Measurements from ENCODE around the gene SHISAL2A.

The SHISAL2A gene

GRCh38 chr1:52623812-52624211, 9.2 kb upstream of the SHISAL2A start:
- Histone ChIP-seq H3K4me1 (ENCODE audit: insufficient read depth, low read length) (no peaks in the 10 kb centered on the region), H3K27me3 (ENCODE audit: insufficient read depth, low read length) (no peaks in the 10 kb centered on the region), H3K27ac (ENCODE audit: low read length) (no peak overlapping the region), H3K4me3 (ENCODE audit: low read length) (no peak overlapping the region), H3K36me3 (ENCODE audit: insufficient read depth, low read depth, low read length) (no peaks in the 10 kb centered on the region), H3K9ac (ENCODE audit: low read depth, low read length) (no peak overlapping the region), H3K9me3 (ENCODE audit: insufficient read depth, low read depth, low read length) (peaks cover 9% of the 10 kb centered on the region; the same call in 1 of the 2 replicates)

DNA sequence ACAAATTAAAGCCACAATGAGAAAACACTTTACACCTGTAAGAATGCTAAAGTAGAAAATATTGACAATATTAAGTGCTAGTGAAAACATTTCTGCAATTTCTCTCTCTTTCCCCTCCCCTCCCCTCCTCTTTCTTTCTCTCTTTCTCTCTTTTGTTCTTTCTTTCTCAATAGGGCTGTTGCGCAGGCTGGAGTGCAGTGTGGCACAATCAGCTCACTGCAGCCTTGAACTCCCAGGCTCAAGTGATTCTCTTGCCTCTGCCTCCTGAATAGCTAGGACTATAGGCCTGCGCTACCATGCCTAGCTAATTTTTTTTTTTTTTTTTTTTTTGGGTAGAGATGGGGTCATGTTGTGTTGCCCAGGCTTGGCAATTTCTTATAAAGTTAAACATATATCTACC, 5.9 kb upstream of the SHISAL2A start:
- no peak overlapping the region for H3K9ac ChIP-seq (ENCODE audit: low read depth, low read length)
- H3K4me1 ChIP-seq (ENCODE audit: insufficient read depth, low read length): no peaks in the 10 kb centered on the region
- peaks cover 4% of the 10 kb centered on the region; the same call in 1 of the 2 replicates for H3K9me3 ChIP-seq (ENCODE audit: insufficient read depth, low read depth, low read length)
- H3K4me3 ChIP-seq (ENCODE audit: low read length): no peak overlapping the region
- H3K36me3 ChIP-seq (ENCODE audit: insufficient read depth, low read depth, low read length): no peaks in the 10 kb centered on the region
- no peak overlapping the region for H3K27ac ChIP-seq (ENCODE audit: low read length)
- peaks cover 20% of the 10 kb centered on the region for H3K27me3 ChIP-seq (ENCODE audit: insufficient read depth, low read length)

DNA sequence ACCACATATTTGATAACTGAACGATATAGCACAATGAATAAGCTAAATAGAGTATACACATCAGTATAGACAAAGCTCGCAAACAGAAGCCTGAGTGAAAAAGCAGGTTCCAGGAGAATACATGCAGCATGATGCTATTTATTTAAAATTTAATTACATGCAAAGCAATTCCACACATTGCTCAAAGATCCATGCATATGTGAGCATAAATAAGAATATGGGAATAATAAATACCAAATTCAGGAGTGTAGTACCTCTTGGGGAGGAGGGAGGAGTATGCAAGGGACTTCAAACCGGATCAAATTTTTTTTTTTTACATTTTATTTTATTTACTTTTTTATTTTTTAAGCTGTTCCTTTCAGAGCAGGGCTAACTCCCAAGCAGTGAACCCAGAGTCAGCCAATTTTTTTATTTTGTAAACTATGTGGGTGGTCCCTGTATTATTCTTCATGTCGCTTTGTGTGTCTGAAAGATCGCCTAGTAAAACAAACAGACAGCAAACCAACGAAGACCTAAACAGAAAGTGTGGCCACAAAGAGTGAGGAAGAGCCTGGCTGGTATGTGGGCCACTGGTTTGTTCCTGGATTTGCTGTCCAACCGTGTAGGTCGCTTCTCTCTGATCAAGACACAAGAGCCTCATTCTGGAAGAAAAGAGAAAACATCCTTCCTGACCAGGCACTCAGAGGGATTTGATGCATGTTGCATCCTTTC, 4.2 kb upstream of the SHISAL2A start:
- Histone ChIP-seq H3K27me3 (ENCODE audit: insufficient read depth, low read length) (peaks cover 38% of the 10 kb centered on the region), H3K27ac (ENCODE audit: low read length) (no peak overlapping the region), H3K9ac (ENCODE audit: low read depth, low read length) (no peak overlapping the region), H3K4me1 (ENCODE audit: insufficient read depth, low read length) (peaks cover 5% of the 10 kb centered on the region; the same call in 1 of the 2 replicates), H3K9me3 (ENCODE audit: insufficient read depth, low read depth, low read length) (no peaks in the 10 kb centered on the region), H3K36me3 (ENCODE audit: insufficient read depth, low read depth, low read length) (no peaks in the 10 kb centered on the region), H3K4me3 (ENCODE audit: low read length) (no peak overlapping the region)

- no peaks in the 10 kb centered on the region for H3K9me3 ChIP-seq (ENCODE audit: insufficient read depth, low read depth, low read length)
- H3K36me3 ChIP-seq (ENCODE audit: insufficient read depth, low read depth, low read length): no peaks in the 10 kb centered on the region
- H3K27ac ChIP-seq (ENCODE audit: low read length): no peak overlapping the region
- H3K4me1 ChIP-seq (ENCODE audit: insufficient read depth, low read length): peaks cover 5% of the 10 kb centered on the region; the same call in 1 of the 2 replicates
- peaks cover 43% of the 10 kb centered on the region for H3K27me3 ChIP-seq (ENCODE audit: insufficient read depth, low read length)
- H3K4me3 ChIP-seq (ENCODE audit: low read length): no peak overlapping the region
- H3K9ac ChIP-seq (ENCODE audit: low read depth, low read length): no peak overlapping the region
Observed at GRCh38 chr1:52629325-52629643, 3.7 kb upstream of the SHISAL2A start.

DNA sequence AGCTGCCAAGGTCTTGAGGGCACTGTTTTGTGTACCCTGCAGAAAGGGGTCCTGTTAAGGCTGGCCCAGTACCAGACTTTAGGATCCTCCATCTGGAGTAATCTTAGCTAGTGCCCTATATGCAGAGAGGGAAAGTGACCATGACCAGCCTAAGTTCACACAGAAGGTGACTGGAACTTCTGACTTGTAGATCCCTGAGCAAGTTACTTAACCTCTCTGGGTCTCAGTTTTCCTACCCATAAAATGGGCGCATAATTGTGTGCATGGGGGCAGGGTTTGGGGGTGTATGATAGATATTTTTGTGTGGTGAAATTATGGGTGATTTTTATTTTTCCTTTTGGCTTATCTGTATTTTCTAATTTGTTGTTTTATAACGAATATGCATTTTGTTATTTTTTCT, 3.3 kb upstream of the SHISAL2A start:
- H3K9me3 ChIP-seq (ENCODE audit: insufficient read depth, low read depth, low read length): no peaks in the 10 kb centered on the region
- peaks cover 5% of the 10 kb centered on the region; the same call in 1 of the 2 replicates for H3K4me1 ChIP-seq (ENCODE audit: insufficient read depth, low read length)
- peaks cover 47% of the 10 kb centered on the region for H3K27me3 ChIP-seq (ENCODE audit: insufficient read depth, low read length)
- no peaks in the 10 kb centered on the region for H3K36me3 ChIP-seq (ENCODE audit: insufficient read depth, low read depth, low read length)
- H3K27ac ChIP-seq (ENCODE audit: low read length): no peak overlapping the region
- H3K9ac ChIP-seq (ENCODE audit: low read depth, low read length): no peak overlapping the region
- H3K4me3 ChIP-seq (ENCODE audit: low read length): no peak overlapping the region

- H3K4me3 ChIP-seq (ENCODE audit: low read length): no peak overlapping the region
- no peaks in the 10 kb centered on the region for H3K36me3 ChIP-seq (ENCODE audit: insufficient read depth, low read depth, low read length)
- H3K27me3 ChIP-seq (ENCODE audit: insufficient read depth, low read length): peaks cover 59% of the 10 kb centered on the region
- H3K9me3 ChIP-seq (ENCODE audit: insufficient read depth, low read depth, low read length): no peaks in the 10 kb centered on the region
- no peak overlapping the region for H3K27ac ChIP-seq (ENCODE audit: low read length)
- no peak overlapping the region for H3K9ac ChIP-seq (ENCODE audit: low read depth, low read length)
- H3K4me1 ChIP-seq (ENCODE audit: insufficient read depth, low read length): peaks cover 5% of the 10 kb centered on the region; the same call in 1 of the 2 replicates
Observed at GRCh38 chr1:52631759-52632331, 1.1 kb upstream of the SHISAL2A start.

- Histone ChIP-seq H3K27ac (ENCODE audit: low read length) (no peak overlapping the region), H3K27me3 (ENCODE audit: insufficient read depth, low read length) (peaks cover 59% of the 10 kb centered on the region), H3K36me3 (ENCODE audit: insufficient read depth, low read depth, low read length) (no peaks in the 10 kb centered on the region), H3K9me3 (ENCODE audit: insufficient read depth, low read depth, low read length) (no peaks in the 10 kb centered on the region), H3K4me1 (ENCODE audit: insufficient read depth, low read length) (peaks cover 5% of the 10 kb centered on the region; the same call in 1 of the 2 replicates), H3K9ac (ENCODE audit: low read depth, low read length) (no peak overlapping the region), H3K4me3 (ENCODE audit: low read length) (peak overlapping the region; percentile 49; the same call in 1 of the 2 replicates)
Observed at GRCh38 chr1:52633291-52633754, 355 bp downstream of the SHISAL2A start.

DNA sequence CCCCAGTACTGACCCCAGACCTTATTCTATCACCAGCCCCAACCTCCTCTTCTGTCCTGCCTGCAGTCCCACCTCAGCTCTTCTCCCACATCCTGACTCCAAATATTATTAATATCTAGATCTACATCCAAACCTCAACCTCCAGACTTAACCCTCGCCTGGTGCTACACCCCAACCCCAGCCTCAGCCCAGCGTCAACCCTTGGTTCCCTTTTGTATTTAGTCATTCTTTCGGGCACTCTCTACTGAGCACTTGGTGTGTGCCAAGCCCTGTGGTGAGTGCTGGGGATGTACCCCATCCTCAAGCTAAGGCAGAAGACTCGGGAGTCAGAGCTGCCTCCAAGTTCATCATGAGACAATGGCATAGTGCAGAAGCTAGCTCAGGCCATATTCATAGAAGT, 1.1 kb downstream of the SHISAL2A start:
- peaks cover 59% of the 10 kb centered on the region for H3K27me3 ChIP-seq (ENCODE audit: insufficient read depth, low read length)
- H3K4me3 ChIP-seq (ENCODE audit: low read length): no peak overlapping the region
- no peak overlapping the region for H3K9ac ChIP-seq (ENCODE audit: low read depth, low read length)
- H3K4me1 ChIP-seq (ENCODE audit: insufficient read depth, low read length): peaks cover 5% of the 10 kb centered on the region; the same call in 1 of the 2 replicates
- H3K27ac ChIP-seq (ENCODE audit: low read length): no peak overlapping the region
- no peaks in the 10 kb centered on the region for H3K36me3 ChIP-seq (ENCODE audit: insufficient read depth, low read depth, low read length)
- no peaks in the 10 kb centered on the region for H3K9me3 ChIP-seq (ENCODE audit: insufficient read depth, low read depth, low read length)

DNA sequence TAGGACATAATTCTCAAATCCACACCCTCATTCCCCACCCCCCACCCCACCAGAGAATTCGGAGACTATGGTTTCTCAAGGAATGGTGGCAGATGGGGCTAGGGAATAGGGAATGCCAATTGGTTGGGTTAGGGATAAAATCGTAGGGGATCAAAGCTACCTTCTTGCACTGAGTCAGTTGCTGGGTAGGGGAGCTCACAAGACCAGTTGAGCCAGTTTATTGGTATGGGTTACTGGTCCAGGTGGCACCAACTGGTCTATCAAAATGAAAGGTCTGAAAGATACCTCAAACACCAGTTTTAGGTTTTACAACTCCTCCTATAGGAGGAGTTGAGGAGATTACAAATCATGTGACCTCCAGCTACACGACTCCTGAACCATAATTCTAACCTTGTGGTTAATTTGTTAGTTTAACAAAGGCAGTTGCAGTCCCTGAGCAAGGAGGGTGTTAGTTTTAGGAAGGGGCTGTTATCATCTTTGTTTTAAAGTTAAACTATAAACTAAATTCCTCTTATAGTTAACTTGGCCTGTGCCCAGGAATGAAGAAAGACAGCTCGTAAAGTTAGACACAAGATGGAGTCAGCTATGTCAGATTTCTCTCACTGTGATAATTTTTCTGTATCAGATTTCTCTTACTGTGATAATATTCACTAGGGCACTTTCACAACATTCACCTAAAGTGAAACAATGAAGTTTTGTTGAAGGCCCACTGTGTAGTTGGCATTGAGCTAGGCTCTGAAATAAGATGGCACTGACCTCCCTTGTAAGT, 2.5 kb downstream of the SHISAL2A start:
- Histone ChIP-seq H3K36me3 (ENCODE audit: insufficient read depth, low read depth, low read length) (no peaks in the 10 kb centered on the region), H3K9me3 (ENCODE audit: insufficient read depth, low read depth, low read length) (no peaks in the 10 kb centered on the region), H3K27me3 (ENCODE audit: insufficient read depth, low read length) (peaks cover 54% of the 10 kb centered on the region), H3K9ac (ENCODE audit: low read depth, low read length) (no peak overlapping the region), H3K27ac (ENCODE audit: low read length) (no peak overlapping the region), H3K4me1 (ENCODE audit: insufficient read depth, low read length) (peaks cover 5% of the 10 kb centered on the region; the same call in 1 of the 2 replicates), H3K4me3 (ENCODE audit: low read length) (no peak overlapping the region)

- Histone ChIP-seq H3K27ac (ENCODE audit: low read length) (no peak overlapping the region), H3K9ac (ENCODE audit: low read depth, low read length) (no peak overlapping the region), H3K4me1 (ENCODE audit: insufficient read depth, low read length) (peaks cover 5% of the 10 kb centered on the region; the same call in 1 of the 2 replicates)
Observed at GRCh38 chr1:52636721-52637695, 4.0 kb downstream of the SHISAL2A start.

DNA sequence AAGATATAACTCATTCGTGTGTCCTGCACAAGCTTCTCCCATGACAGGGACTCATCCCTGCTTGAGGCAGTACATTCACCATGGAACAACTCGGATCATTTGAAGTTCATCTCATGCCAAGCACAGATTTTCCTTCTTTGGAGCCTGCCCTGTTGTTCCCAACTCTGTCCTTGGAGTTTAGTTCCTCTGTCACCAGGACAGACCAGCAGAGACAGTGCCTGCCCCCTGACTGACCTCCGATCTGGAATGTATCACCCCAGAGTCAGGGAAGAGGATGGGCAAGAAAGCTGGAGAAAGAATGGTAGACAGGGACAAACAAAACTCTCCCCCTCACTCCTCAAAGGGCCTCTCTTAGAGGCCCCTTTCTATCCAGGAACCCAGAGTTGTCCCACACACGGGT, 5.0 kb downstream of the SHISAL2A start:
- Histone ChIP-seq H3K4me3 (ENCODE audit: low read length) (no peak overlapping the region), H3K27ac (ENCODE audit: low read length) (no peak overlapping the region)

More at GRCh38 chr1:52636721-52637695, 4.0 kb downstream of the SHISAL2A start:
- Histone ChIP-seq H3K27me3 (ENCODE audit: insufficient read depth, low read length) (peaks cover 39% of the 10 kb centered on the region), H3K9me3 (ENCODE audit: insufficient read depth, low read depth, low read length) (no peaks in the 10 kb centered on the region), H3K4me3 (ENCODE audit: low read length) (no peak overlapping the region), H3K36me3 (ENCODE audit: insufficient read depth, low read depth, low read length) (no peaks in the 10 kb centered on the region)

More for the DNA sequence above, 5.0 kb downstream of the SHISAL2A start:
- no peaks in the 10 kb centered on the region for H3K9me3 ChIP-seq (ENCODE audit: insufficient read depth, low read depth, low read length)
- H3K36me3 ChIP-seq (ENCODE audit: insufficient read depth, low read depth, low read length): no peaks in the 10 kb centered on the region
- peaks cover 3% of the 10 kb centered on the region; the same call in 1 of the 2 replicates for H3K4me1 ChIP-seq (ENCODE audit: insufficient read depth, low read length)
- H3K27me3 ChIP-seq (ENCODE audit: insufficient read depth, low read length): peaks cover 30% of the 10 kb centered on the region
- no peak overlapping the region for H3K9ac ChIP-seq (ENCODE audit: low read depth, low read length)

Data from iPS-20b (cell line).